ACHN (cell line): ENCODE results near the gene FBXO47.
"Not testable (repeated sequence)": the region's sequence is repeated elsewhere in the genome, so short reads cannot be mapped to it uniquely, and the experiment has no call there.

Experiments used
- DNase-seq: peaks from one replicate; pipeline ENCODE4 v3.0.0-alpha.2; 2015
- in situ Hi-C: cut with HindIII; loops from 2 replicates; pipeline ENCODE4 v1.10.0; 2017; ENCODE audit warnings: low sequenced_read_pairs, low pct_ligation_motif_present, low pct_unique_long_range_greater_than_20kb

FBXO47 gene

DNA sequence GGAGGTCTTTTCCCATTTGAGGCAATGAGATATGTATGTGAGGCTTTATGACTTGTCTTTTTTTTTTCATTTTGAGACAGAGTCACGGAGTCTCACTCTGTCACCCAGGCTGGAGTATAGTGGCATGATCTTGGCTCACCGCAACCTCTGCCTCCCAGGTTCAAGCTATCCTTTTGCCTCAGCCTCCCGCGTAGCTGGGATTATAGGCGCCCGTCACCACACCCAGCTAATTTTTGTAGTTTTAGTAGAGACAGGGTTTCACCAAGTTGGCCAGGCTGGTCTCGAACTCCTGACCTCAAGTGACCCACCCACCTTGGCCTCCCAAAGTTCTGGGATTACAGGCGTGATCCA lies 55.5 kb downstream of the FBXO47 start:
- in situ Hi-C loops, DNase-seq: not testable (repeated sequence)

- in situ Hi-C loops = no loop called here
- DNase-seq = no peak
These were observed 56.0 kb downstream of the FBXO47 start for GRCh38 chr17:38911081-38911730.

DNA sequence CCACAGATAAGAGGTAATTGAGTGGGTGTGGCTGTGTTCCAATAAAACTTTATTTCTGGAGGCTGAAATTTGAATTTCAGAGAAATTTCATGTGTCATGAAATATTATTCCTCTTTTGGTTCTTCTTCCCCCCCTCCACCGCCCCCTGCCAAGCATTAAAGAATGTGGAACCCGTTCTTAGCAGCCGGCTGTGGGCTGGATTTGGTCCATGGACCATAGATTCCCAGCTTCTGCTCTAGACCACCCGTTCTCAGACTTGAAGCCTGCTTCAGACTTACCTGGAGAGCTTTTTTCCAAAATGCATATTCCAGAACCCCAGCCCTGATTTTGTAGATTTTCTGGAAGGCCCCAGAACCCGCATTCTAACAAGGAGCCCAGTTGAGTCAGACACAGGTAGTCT lies 56.9 kb downstream of the FBXO47 start:
- in situ Hi-C loops = no loop called here
- no peak for DNase-seq

DNA sequence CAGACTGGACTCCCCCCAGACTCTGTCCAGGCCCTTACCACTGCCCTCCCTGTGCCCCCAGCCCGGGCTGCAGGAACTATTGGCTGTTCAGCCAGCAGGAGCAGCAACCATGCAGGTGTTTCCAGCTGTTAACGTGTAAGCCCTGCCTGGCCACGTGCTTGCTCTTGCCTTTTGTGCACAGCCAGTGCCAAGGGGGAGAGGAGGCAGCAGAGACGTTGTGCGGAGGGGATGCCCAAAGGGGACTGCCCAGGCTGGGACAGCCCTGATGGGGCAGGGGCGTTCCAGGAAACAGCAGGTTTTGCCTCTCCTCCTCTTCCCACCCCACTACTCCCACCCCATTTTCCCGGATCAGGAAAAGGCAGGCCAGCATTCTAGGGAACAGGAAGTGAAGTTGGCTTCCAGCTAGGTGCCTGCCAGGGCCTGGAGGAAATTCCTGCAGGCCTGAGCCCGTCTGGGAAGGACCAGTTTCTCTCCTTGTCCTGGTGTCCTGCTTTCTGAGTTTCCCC lies 58.5 kb downstream of the FBXO47 start:
- in situ Hi-C loops = no loop called here

GRCh38 chr17:38907930-38908675 lies 59.1 kb downstream of the FBXO47 start:
- in situ Hi-C loops = no loop called here
- no peak for DNase-seq

More for the DNA sequence above, 58.5 kb downstream of the FBXO47 start:
- no peak for DNase-seq

DNA sequence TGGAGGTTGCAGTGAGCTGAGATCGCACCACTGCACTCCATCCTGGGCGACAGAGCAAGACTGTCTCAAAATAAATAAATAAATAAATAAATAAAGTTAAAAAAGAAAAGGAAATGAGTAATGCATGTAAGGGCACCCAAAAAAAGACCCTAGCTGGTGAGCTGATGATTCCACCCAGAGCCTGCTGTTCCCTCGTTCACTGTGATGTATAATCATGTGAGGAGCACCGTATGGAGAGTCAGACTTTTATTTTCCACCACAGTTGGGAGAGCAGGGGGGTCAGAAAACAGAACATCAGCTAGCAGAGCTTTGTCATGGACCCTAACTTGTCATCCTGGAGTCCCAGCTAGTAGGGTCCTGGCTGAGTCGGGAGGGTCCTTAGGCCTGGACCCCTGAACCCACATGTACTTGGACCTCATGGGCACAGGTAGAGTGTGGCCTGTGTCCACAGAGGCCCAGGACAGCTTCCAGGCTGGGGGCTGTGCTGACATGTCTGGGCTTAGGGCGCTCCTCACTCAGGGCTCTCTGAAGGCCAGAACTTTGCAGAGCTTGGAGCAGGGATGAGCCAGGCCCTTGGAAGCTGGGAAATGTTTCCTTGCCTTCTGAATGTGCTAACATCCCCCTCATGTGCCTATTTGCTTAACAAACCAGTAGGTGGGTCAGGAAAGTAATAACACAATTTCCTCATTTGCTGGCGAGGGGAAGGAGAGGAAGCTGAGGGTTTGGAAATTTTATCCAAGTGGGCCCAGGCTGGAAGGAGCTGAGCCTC lies 60.6 kb downstream of the FBXO47 start:
- no peak for DNase-seq
- in situ Hi-C loops = no loop called here

DNA sequence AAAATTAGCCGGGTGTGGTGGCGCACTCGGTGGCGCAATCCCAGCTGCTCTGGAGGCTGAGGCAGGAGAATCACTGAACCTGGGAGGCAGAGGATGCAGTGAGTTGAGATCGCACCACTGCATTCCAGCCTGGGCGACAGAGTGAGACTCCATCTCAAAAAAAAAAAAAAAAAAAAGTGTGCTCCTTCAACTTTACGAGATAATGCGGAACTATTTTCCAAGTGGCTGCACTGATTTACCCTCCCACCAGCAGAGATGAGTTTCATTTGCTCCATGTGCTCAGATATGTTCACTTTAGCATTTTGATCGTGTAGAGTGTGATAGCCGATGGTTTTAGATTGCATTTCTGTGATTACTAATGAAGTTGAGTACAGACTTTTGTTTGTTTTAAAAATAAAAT lies 61.8 kb downstream of the FBXO47 start:
- in situ Hi-C loops = no loop called here
- DNase-seq = no peak

- DNase-seq = no peak
- in situ Hi-C loops = no loop called here
These were observed 62.3 kb downstream of the FBXO47 start for GRCh38 chr17:38904892-38905291.

GRCh38 chr17:38903404-38903803 lies 63.8 kb downstream of the FBXO47 start:
- in situ Hi-C loops = no loop called here
- DNase-seq = no peak

GRCh38 chr17:38900978-38901656 lies 66.1 kb downstream of the FBXO47 start:
- in situ Hi-C loops = no loop called here
- peak; percentile 99 for DNase-seq

DNA sequence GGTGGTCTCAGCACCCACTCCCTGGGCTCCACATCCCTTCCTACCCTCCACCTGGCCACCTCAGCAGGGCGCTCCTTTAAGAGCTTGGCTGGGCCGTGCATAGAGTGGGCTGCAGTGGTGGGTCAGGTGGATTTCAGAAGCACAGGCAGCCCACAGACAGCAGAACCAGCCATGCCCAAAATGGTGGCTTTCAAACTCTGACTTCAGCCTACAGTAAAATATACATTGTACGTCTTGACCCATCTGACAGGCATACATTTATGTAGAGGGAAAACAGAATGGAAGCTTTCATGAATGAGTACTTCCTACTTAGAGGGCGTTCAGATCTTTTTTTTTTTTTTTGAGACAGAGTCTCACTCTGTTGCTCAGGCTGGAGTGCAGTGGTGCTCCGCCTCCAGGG lies 67.8 kb downstream of the FBXO47 start:
- in situ Hi-C loops = no loop called here
- no peak for DNase-seq

DNA sequence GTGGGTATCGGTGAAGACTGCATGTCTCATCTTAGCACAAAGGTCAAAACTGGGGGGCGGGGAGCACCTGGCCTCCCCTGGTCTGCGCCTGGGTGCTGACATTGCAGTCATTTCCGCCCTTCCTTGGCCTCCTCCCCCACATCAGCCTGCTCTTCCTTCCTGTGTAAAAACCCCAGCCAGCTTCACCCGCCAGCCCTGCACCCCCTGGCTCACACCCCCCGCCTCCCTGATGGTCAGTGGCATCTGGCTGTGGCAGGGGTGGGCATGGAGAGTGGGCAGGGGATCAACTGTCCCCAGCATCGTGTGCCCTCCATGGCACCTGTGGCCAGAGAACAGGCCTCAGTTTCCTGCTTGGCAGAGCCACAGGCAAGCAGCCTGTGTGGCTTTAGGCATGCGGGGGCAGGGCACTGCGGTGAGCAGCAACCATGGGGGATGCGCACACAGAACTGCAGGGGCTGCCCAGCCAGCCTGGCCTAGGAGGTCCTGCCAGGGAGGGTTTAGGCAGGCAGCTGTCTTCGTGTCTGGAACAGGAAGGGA lies 68.3 kb downstream of the FBXO47 start:
- in situ Hi-C loops = no loop called here
- DNase-seq = no peak

GRCh38 chr17:38898291-38898679 lies 68.9 kb downstream of the FBXO47 start:
- in situ Hi-C loops = no loop called here
- no peak for DNase-seq

- in situ Hi-C loops = no loop called here
These were observed 69.4 kb downstream of the FBXO47 start for GRCh38 chr17:38897671-38898290.

GRCh38 chr17:38897176-38897575 lies 70.0 kb downstream of the FBXO47 start:
- DNase-seq = no peak
- in situ Hi-C loops = no loop called here

More at GRCh38 chr17:38897671-38898290, 69.4 kb downstream of the FBXO47 start:
- DNase-seq = no peak

GRCh38 chr17:38896346-38896954 lies 70.8 kb downstream of the FBXO47 start:
- in situ Hi-C loops = no loop called here
- DNase-seq = no peak

DNA sequence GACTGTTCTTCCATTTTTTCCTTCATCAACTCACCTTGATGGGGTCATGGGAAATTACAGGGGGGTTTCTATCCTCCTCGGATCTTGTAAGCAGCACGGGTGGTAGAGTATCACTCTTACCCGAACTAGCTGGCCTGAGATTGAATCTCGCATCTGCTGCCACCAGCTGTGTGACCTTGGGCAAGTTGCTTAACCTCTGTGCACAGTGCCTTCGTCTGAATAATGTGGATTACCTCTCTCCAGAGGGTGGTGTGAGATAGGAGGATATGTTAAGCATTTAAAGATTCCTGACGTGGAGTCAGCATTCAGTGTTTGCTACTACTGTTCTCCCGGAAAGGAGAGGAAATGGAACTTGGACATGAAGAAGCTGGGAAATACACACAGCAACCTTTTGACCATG lies 72.9 kb downstream of the FBXO47 start:
- no peak for DNase-seq
- in situ Hi-C loops = no loop called here

- DNase-seq = no peak
- in situ Hi-C loops = no loop called here
These were observed 73.6 kb downstream of the FBXO47 start for GRCh38 chr17:38893607-38894006.
